HG02588 (cell line): ENCODE measurements around the gene PELO.

ENCODE experiments used
- ATAC-seq: cut with Tn5 transposase; IDR thresholded peaks from one replicate; pipeline ENCODE4 v1.9.1; 2021; ENCODE audit warnings: mild to moderate bottlenecking, moderate library complexity; ENCODE audit not compliant: unreplicated experiment

The PELO gene

GRCh38 chr5:52827815-52828214, 40.1 kb downstream of the PELO start:
- no peak for ATAC-seq

DNA sequence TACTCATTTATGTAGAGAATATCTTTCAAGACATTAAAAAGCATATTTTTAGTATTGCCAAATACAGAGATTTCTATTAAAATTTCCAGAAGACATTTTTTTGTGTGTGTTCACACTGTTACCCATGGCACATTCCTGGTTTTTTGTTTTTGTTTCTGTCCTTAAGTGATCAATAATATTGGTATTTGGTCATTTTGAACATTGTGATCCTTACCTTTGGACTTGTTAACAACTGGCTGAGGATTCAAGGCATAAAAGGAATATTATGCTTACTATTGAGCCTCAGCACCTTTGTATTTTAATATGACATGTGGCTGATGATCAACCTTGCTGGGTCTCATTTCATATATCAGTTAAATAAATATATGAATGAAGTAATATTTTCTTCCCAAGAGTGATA, 41.9 kb downstream of the PELO start:
- no peak for ATAC-seq

GRCh38 chr5:52830650-52831049, 42.9 kb downstream of the PELO start:
- no peak for ATAC-seq

DNA sequence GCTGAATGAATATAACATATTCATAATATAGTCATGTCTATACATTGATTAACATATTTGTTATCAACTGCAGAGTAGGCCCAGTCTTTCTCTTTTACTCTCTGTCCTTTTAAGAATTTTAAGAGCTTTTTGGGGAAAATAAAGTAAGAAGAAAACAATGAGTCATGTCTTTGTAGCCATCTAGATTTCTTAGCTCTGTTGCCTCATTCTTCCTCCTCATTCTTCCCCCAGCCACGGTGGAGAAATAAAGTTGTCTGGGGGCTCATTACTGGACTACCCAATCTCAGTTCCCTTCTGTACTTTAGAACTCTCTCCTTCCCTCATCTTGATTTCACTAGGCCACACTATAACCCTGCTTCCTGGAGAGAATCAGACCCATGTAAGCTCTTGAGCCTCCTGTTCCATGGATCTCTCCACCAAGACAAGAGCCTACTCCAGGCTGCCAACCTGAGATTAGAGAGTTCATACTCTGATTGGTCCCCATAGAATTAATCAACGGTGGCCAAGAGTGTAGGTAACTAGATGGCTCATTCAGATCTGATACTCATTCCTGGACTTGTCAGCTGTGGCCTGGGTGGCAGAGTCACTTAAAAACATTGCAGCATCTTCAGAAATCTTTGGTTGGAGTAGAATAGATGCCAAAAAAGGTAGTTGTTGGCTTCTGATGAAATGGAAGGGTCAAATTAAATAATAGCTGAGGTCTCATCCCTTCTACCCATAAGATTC, 44.2 kb downstream of the PELO start:
- no peak for ATAC-seq

GRCh38 chr5:52834320-52834719, 46.6 kb downstream of the PELO start:
- no peak for ATAC-seq

- no peak for ATAC-seq
Measured at GRCh38 chr5:52837068-52837467, 49.4 kb downstream of the PELO start.
